ENCODE data around the gene NRF1. TPM values are rescaled to one million over a fixed set of nuclear protein-coding genes. Genes with fewer than 3 reads are reported as not detected.

NRF1 gene
- total RNA-seq, 1 experiment from 2014 or later: 13.6 TPM

GRCh38 chr7:129799350-129799955, 187.9 kb downstream of the NRF1 start:
- no peak overlapping the region for H3K4me3 ChIP-seq (ENCODE audit: low read length)
- no peaks in the 10 kb centered on the region for H3F3A ChIP-seq (ENCODE audit: low read length, unreplicated experiment)
- ATAC-seq (no peak; the same call in 1 of the 2 replicates), DNase-seq (no peak)
- H3K9ac ChIP-seq (ENCODE audit: low read length): no peak overlapping the region
- no peak overlapping the region for H2AFZ ChIP-seq (ENCODE audit: low read length)
- ChIA-PET POLR2A (ENCODE audit: unreplicated experiment) (no interaction called here), CTCF (no interaction called here)
- no peak overlapping the region for H3K27ac ChIP-seq (ENCODE audit: low read length)
- no peaks in the 10 kb centered on the region for H3K27me3 ChIP-seq (ENCODE audit: low read length)
- H3K79me2 ChIP-seq (ENCODE audit: low read length): no peaks in the 10 kb centered on the region
- intact Hi-C loops (cut with micrococcal nuclease): no loop called here
- no peaks in the 10 kb centered on the region for H3K36me3 ChIP-seq (ENCODE audit: low read depth, low read length)
- no peaks in the 10 kb centered on the region for H4K20me1 ChIP-seq (ENCODE audit: low read length)
- BruUV-seq (replicated peaks): no TSS peak
- no peaks in the 10 kb centered on the region for H3K4me1 ChIP-seq (ENCODE audit: insufficient read depth, low read length)
- no peaks in the 10 kb centered on the region for H3K9me3 ChIP-seq (ENCODE audit: low read length)
- TF ChIP-seq CTCF (conservative IDR thresholded peaks at IDR 0.05; ENCODE audit: low read depth, low read length): no peak
- no peak for TF ChIP-seq EZH2phosphoT487 (IDR thresholded peaks at IDR 0.05; ENCODE audit: borderline replicate concordance, low read length)
- no peak for TF ChIP-seq EZH2 (IDR thresholded peaks at IDR 0.05; ENCODE audit: low read length, unreplicated experiment)
- no peaks in the 10 kb centered on the region for H3K9me2 ChIP-seq (replicated peaks; ENCODE audit: low read length)
- H3K4me2 ChIP-seq (ENCODE audit: low read length): no peak overlapping the region

- Histone ChIP-seq H3K4me1 (ENCODE audit: insufficient read depth, low read length) (no peaks in the 10 kb centered on the region), H3K9ac (ENCODE audit: low read length) (no peak overlapping the region), H3K4me3 (ENCODE audit: low read length) (no peak overlapping the region), H3F3A (ENCODE audit: low read length, unreplicated experiment) (no peaks in the 10 kb centered on the region), H4K20me1 (ENCODE audit: low read length) (no peaks in the 10 kb centered on the region), H3K79me2 (ENCODE audit: low read length) (no peaks in the 10 kb centered on the region), H3K27ac (ENCODE audit: low read length) (no peak overlapping the region), H2AFZ (ENCODE audit: low read length) (no peak overlapping the region), H3K4me2 (ENCODE audit: low read length) (no peak overlapping the region), H3K36me3 (ENCODE audit: low read depth, low read length) (no peaks in the 10 kb centered on the region), H3K9me2 (replicated peaks; ENCODE audit: low read length) (no peaks in the 10 kb centered on the region), H3K27me3 (ENCODE audit: low read length) (no peaks in the 10 kb centered on the region), H3K9me3 (ENCODE audit: low read length) (no peaks in the 10 kb centered on the region)
- BruUV-seq (replicated peaks): no TSS peak
- no peak for ATAC-seq
- TF ChIP-seq EZH2 (IDR thresholded peaks at IDR 0.05; ENCODE audit: low read length, unreplicated experiment) (no peak), CTCF (conservative IDR thresholded peaks at IDR 0.05; ENCODE audit: low read depth, low read length) (no peak), EZH2phosphoT487 (IDR thresholded peaks at IDR 0.05; ENCODE audit: borderline replicate concordance, low read length) (no peak)
- DNase-seq: no peak
- intact Hi-C loops (cut with micrococcal nuclease): no loop called here
- ChIA-PET CTCF (no interaction called here), POLR2A (ENCODE audit: unreplicated experiment) (no interaction called here)
Observed at GRCh38 chr7:129800901-129801300, 189.4 kb downstream of the NRF1 start.

- H3K27me3 ChIP-seq (ENCODE audit: low read length): no peaks in the 10 kb centered on the region
- POLR2A ChIA-PET (ENCODE audit: unreplicated experiment): no interaction called here
- CTCF ChIA-PET: no interaction called here
- H3K9me3 ChIP-seq (ENCODE audit: low read length): no peaks in the 10 kb centered on the region
- no TSS peak for BruUV-seq (replicated peaks)
- H4K20me1 ChIP-seq (ENCODE audit: low read length): no peaks in the 10 kb centered on the region
- DNase-seq (no peak), ATAC-seq (no peak)
- H3F3A ChIP-seq (ENCODE audit: low read length, unreplicated experiment): no peaks in the 10 kb centered on the region
- H3K36me3 ChIP-seq (ENCODE audit: low read depth, low read length): no peaks in the 10 kb centered on the region
- TF ChIP-seq EZH2 (IDR thresholded peaks at IDR 0.05; ENCODE audit: low read length, unreplicated experiment): no peak
- TF ChIP-seq EZH2phosphoT487 (IDR thresholded peaks at IDR 0.05; ENCODE audit: borderline replicate concordance, low read length): no peak
- TF ChIP-seq CTCF (conservative IDR thresholded peaks at IDR 0.05; ENCODE audit: low read depth, low read length): no peak
- H3K4me1 ChIP-seq (ENCODE audit: insufficient read depth, low read length): no peaks in the 10 kb centered on the region
- H3K27ac ChIP-seq (ENCODE audit: low read length): no peak overlapping the region
- no peak overlapping the region for H3K9ac ChIP-seq (ENCODE audit: low read length)
- intact Hi-C loops (cut with micrococcal nuclease): no loop called here
- no peak overlapping the region for H3K4me2 ChIP-seq (ENCODE audit: low read length)
- no peak overlapping the region for H2AFZ ChIP-seq (ENCODE audit: low read length)
- H3K4me3 ChIP-seq (ENCODE audit: low read length): no peak overlapping the region
- H3K79me2 ChIP-seq (ENCODE audit: low read length): no peaks in the 10 kb centered on the region
- no peaks in the 10 kb centered on the region for H3K9me2 ChIP-seq (replicated peaks; ENCODE audit: low read length)
Observed at GRCh38 chr7:129801882-129802281, 190.4 kb downstream of the NRF1 start.
